ENCODE data around the gene DSN1. TPM values are rescaled to one million over a fixed set of nuclear protein-coding genes. Genes with fewer than 3 reads are reported as not detected.
A peak's percentile ranks its signal among the peaks of the same experiment; 100 is the strongest.

The DSN1 gene
- total and polyA plus RNA-seq, 10 of the 15 experiments (the other 5 are each of a cell fraction or from before 2014, with no cell fraction given) = 15.3 to 33.1 (median 21.7) TPM

GRCh38 chr20:36745927-36746659 lies 27.5 kb downstream of the DSN1 start, which contains the start of gene NDRG3:
TSS of gene NDRG3 (minus strand) at chr20:36746090. CDS start at chr20:36721735, 24,355 bp downstream.
- no peaks in the 10 kb centered on the region for H4K20me1 ChIP-seq (ENCODE audit: control insufficient read depth, insufficient read depth)
- 4% methylated on average over 23 of the region's 63 CpGs for WGBS (ENCODE audit: insufficient coverage, insufficient replicate concordance, low lambda C conversion rate, missing lambda C conversion rate)
- ChIA-PET SMC1A (ENCODE audit: uncharacterized antibody, unreplicated experiment) (interaction anchor here (0.8 to 2.6 kb wide), 5 partner anchors 9 to 240 kb away, joined by 3 to 11 read pairs (median 4); no protein-coding TSS in a partner anchor), RAD21 (ENCODE audit: unreplicated experiment) (interaction anchor here (0.8 to 2.0 kb wide), 14 partner anchors 9 to 792 kb away, joined by 3 to 11 read pairs (median 4); partner anchors contain the start of genes RAB5IF, SCAND1 and TGIF2), CTCF (interaction anchor here (0.9 to 3.9 kb wide), 6 partner anchors 9 to 173 kb away, joined by 5 to 45 read pairs (median 10); partner anchors contain the start of gene DSN1), POLR2A (interaction anchor here (0.6 to 2.2 kb wide), 9 partner anchors 10 to 173 kb away, joined by 3 to 6 read pairs (median 4); partner anchors contain the start of genes DSN1 and TGIF2)
- ATAC-seq = peak; percentile 99
- BruUV-seq (replicated peaks) = TSS peak; percentile 91
- peak within 1 kb of the TSS; percentile 69 for H3K9ac ChIP-seq (ENCODE audit: control insufficient read depth, insufficient read depth, low read length)
- no peaks in the 10 kb centered on the region for H3K27me3 ChIP-seq (replicated peaks in 1 of 2; ENCODE audit: control insufficient read depth in 2 of 2, insufficient read depth in 2 of 2, low read length in 1 of 2)
- no peaks in the 10 kb centered on the region for H3K79me2 ChIP-seq (ENCODE audit: control insufficient read depth, insufficient read depth, low read length)
- in situ Hi-C loops (cut with MboI) = no loop called here
- peak; percentile 75 for FAIRE-seq
- no peaks in the 10 kb centered on the region for H3K4me1 ChIP-seq (ENCODE audit: control insufficient read depth, insufficient read depth, low read length)
- peak within 1 kb of the TSS; percentile 74; the same call in 1 of the 2 replicates for H3K27ac ChIP-seq (ENCODE audit: control insufficient read depth, insufficient read depth)
- peak; percentile 68 for DNase-seq (ENCODE audit: low read depth, low spot score)
- intact Hi-C loops (cut with micrococcal nuclease; ENCODE audit: unreplicated experiment) = no loop called here
- H3K36me3 ChIP-seq (ENCODE audit: control insufficient read depth in 2 of 2, insufficient read depth in 2 of 2, low read length in 1 of 2) = no peaks in the 10 kb centered on the region
- peak within 1 kb of the TSS; percentile 99 for H2AFZ ChIP-seq (ENCODE audit: control insufficient read depth, low read depth, low read length)
- peak within 1 kb of the TSS; percentile 81 for H3K4me2 ChIP-seq (ENCODE audit: control insufficient read depth, insufficient read depth)
- H3K9me3 ChIP-seq (replicated peaks; ENCODE audit: control insufficient read depth, insufficient read depth, low read length) = no peaks in the 10 kb centered on the region
- peak within 1 kb of the TSS; percentile 94 for H3K4me3 ChIP-seq
- TF ChIP-seq ZNF384 (IDR thresholded peaks at IDR 0.05; ENCODE audit: borderline replicate concordance, low read depth, low read length) (no peak), GATAD2B (conservative IDR thresholded peaks at IDR 0.05; ENCODE audit: low read depth) (no peak), MYB (IDR thresholded peaks at IDR 0.05; ENCODE audit: borderline replicate concordance, low read depth, low read length) (no peak), SUZ12 (IDR thresholded peaks at IDR 0.05; ENCODE audit: unreplicated experiment) (no peak), BACH1 (IDR thresholded peaks at IDR 0.05; ENCODE audit: borderline replicate concordance) (peak; percentile 32; the same call in 1 of the 2 replicates), SREBF1 (IDR thresholded peaks at IDR 0.05; ENCODE audit: low read length) (peak; percentile 48; the same call in 1 of the 2 replicates), KAT2A (conservative IDR thresholded peaks at IDR 0.05; ENCODE audit: control insufficient read depth, low read depth, low read length) (no peak), IKZF1 (conservative IDR thresholded peaks at IDR 0.05) (peak; percentile 95), ZSCAN29 (IDR thresholded peaks at IDR 0.05) (no peak), ZNF24 (IDR thresholded peaks at IDR 0.05) (no peak), SUPT20H (IDR thresholded peaks at IDR 0.05; ENCODE audit: borderline replicate concordance, control insufficient read depth, low read depth, low read length) (no peak), STAT3 (IDR thresholded peaks at IDR 0.05; ENCODE audit: low read depth, low read length) (no peak), KLF5 (IDR thresholded peaks at IDR 0.05; ENCODE audit: partially characterized antibody) (no peak), HDGF (IDR thresholded peaks at IDR 0.05) (no peak)
- TF ChIP-seq, protein P1, sequence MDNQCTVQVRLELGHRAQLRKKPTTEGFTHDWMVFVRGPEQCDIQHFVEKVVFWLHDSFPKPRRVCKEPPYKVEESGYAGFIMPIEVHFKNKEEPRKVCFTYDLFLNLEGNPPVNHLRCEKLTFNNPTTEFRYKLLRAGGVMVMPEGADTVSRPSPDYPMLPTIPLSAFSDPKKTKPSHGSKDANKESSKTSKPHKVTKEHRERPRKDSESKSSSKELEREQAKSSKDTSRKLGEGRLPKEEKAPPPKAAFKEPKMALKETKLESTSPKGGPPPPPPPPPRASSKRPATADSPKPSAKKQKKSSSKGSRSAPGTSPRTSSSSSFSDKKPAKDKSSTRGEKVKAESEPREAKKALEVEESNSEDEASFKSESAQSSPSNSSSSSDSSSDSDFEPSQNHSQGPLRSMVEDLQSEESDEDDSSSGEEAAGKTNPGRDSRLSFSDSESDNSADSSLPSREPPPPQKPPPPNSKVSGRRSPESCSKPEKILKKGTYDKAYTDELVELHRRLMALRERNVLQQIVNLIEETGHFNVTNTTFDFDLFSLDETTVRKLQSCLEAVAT (IDR thresholded peaks at IDR 0.05) = no peak
- TF ChIP-seq, protein P2, sequence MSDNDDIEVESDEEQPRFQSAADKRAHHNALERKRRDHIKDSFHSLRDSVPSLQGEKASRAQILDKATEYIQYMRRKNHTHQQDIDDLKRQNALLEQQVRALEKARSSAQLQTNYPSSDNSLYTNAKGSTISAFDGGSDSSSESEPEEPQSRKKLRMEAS (IDR thresholded peaks at IDR 0.05; ENCODE audit: low read depth, low read length) = no peak
- TF ChIP-seq, protein P3, sequence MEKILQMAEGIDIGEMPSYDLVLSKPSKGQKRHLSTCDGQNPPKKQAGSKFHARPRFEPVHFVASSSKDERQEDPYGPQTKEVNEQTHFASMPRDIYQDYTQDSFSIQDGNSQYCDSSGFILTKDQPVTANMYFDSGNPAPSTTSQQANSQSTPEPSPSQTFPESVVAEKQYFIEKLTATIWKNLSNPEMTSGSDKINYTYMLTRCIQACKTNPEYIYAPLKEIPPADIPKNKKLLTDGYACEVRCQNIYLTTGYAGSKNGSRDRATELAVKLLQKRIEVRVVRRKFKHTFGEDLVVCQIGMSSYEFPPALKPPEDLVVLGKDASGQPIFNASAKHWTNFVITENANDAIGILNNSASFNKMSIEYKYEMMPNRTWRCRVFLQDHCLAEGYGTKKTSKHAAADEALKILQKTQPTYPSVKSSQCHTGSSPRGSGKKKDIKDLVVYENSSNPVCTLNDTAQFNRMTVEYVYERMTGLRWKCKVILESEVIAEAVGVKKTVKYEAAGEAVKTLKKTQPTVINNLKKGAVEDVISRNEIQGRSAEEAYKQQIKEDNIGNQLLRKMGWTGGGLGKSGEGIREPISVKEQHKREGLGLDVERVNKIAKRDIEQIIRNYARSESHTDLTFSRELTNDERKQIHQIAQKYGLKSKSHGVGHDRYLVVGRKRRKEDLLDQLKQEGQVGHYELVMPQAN (conservative IDR thresholded peaks at IDR 0.05) = no peak
- TF ChIP-seq, protein P4, sequence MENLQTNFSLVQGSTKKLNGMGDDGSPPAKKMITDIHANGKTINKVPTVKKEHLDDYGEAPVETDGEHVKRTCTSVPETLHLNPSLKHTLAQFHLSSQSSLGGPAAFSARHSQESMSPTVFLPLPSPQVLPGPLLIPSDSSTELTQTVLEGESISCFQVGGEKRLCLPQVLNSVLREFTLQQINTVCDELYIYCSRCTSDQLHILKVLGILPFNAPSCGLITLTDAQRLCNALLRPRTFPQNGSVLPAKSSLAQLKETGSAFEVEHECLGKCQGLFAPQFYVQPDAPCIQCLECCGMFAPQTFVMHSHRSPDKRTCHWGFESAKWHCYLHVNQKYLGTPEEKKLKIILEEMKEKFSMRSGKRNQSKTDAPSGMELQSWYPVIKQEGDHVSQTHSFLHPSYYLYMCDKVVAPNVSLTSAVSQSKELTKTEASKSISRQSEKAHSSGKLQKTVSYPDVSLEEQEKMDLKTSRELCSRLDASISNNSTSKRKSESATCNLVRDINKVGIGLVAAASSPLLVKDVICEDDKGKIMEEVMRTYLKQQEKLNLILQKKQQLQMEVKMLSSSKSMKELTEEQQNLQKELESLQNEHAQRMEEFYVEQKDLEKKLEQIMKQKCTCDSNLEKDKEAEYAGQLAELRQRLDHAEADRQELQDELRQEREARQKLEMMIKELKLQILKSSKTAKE (IDR thresholded peaks at IDR 0.05; ENCODE audit: low read depth, poor library complexity, severe bottlenecking) = no peak
